ENCODE results near the gene CRACR2B.

CRACR2B gene

GRCh38 chr11:827146-827896, 398 bp upstream of the CRACR2B start:
- peak; percentile 49 for DNase-seq

GRCh38 chr11:828506-829175, 922 bp downstream of the CRACR2B start:
- DNase-seq = no peak

GRCh38 chr11:829176-829846, 1.6 kb downstream of the CRACR2B start:
- DNase-seq = no peak

GRCh38 chr11:829847-830294, 2.2 kb downstream of the CRACR2B start:
- DNase-seq = no peak

GRCh38 chr11:830295-831117, 2.8 kb downstream of the CRACR2B start:
- DNase-seq = peak; percentile 89

GRCh38 chr11:831118-831864, 3.6 kb downstream of the CRACR2B start:
- DNase-seq = no peak

- no peak for DNase-seq
Measured at GRCh38 chr11:831961-832528, 4.3 kb downstream of the CRACR2B start.

- peak; percentile 74 for DNase-seq
Measured at GRCh38 chr11:832529-833113, 4.9 kb downstream of the CRACR2B start, which contains the start of gene CD151. CD151 (plus strand) TSS chr11:832952; CDS start chr11:836070, 3,118 bp downstream.

GRCh38 chr11:833114-833791, 5.5 kb downstream of the CRACR2B start:
- peak; percentile 70 for DNase-seq

GRCh38 chr11:833849-834311, 6.2 kb downstream of the CRACR2B start:
- no peak for DNase-seq

GRCh38 chr11:834371-835316, 6.9 kb downstream of the CRACR2B start:
- DNase-seq = peak; percentile 47

GRCh38 chr11:836274-836673, 8.6 kb downstream of the CRACR2B start:
- DNase-seq = no peak

- no peak for DNase-seq
Measured at GRCh38 chr11:836700-837099, 9.0 kb downstream of the CRACR2B start.

GRCh38 chr11:837189-837989, 9.7 kb downstream of the CRACR2B start:
- DNase-seq = peak; percentile 68

- DNase-seq = no peak
Measured at GRCh38 chr11:837990-838307, 10.2 kb downstream of the CRACR2B start.

GRCh38 chr11:838441-839279, 10.9 kb downstream of the CRACR2B start:
- peak; percentile 54 for DNase-seq

GRCh38 chr11:839280-839623, 11.5 kb downstream of the CRACR2B start:
- no peak for DNase-seq
